Neural cell (in vitro differentiated cells): Measurements from ENCODE around the gene PP2D1.

Experiments
- EP300 ChIP-seq: fragments of 450-650 bp; conservative IDR thresholded peaks from 2 replicates; pipeline ENCODE4 v1.6.1; 2014; ENCODE audit warnings: antibody characterized with exemption, mild to moderate bottlenecking, moderate library complexity; ENCODE audit not compliant: poor library complexity, severe bottlenecking
- TF ChIP-seq, protein P1 (sequence below): fragments of 450-650 bp; IDR thresholded peaks from 2 replicates; pipeline ENCODE4 v1.5.1; 2014; ENCODE audit warnings: antibody characterized with exemption, mild to moderate bottlenecking, moderate library complexity; ENCODE audit not compliant: poor library complexity, severe bottlenecking
- TF ChIP-seq, protein P2 (sequence below): IDR thresholded peaks from 2 replicates; pipeline ENCODE4 v1.6.1; 2012; ENCODE audit warnings: borderline replicate concordance

- TF ChIP-seq, protein P1, sequence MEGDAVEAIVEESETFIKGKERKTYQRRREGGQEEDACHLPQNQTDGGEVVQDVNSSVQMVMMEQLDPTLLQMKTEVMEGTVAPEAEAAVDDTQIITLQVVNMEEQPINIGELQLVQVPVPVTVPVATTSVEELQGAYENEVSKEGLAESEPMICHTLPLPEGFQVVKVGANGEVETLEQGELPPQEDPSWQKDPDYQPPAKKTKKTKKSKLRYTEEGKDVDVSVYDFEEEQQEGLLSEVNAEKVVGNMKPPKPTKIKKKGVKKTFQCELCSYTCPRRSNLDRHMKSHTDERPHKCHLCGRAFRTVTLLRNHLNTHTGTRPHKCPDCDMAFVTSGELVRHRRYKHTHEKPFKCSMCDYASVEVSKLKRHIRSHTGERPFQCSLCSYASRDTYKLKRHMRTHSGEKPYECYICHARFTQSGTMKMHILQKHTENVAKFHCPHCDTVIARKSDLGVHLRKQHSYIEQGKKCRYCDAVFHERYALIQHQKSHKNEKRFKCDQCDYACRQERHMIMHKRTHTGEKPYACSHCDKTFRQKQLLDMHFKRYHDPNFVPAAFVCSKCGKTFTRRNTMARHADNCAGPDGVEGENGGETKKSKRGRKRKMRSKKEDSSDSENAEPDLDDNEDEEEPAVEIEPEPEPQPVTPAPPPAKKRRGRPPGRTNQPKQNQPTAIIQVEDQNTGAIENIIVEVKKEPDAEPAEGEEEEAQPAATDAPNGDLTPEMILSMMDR, result no peak
- TF ChIP-seq EP300, result no peak
- TF ChIP-seq, protein P2, sequence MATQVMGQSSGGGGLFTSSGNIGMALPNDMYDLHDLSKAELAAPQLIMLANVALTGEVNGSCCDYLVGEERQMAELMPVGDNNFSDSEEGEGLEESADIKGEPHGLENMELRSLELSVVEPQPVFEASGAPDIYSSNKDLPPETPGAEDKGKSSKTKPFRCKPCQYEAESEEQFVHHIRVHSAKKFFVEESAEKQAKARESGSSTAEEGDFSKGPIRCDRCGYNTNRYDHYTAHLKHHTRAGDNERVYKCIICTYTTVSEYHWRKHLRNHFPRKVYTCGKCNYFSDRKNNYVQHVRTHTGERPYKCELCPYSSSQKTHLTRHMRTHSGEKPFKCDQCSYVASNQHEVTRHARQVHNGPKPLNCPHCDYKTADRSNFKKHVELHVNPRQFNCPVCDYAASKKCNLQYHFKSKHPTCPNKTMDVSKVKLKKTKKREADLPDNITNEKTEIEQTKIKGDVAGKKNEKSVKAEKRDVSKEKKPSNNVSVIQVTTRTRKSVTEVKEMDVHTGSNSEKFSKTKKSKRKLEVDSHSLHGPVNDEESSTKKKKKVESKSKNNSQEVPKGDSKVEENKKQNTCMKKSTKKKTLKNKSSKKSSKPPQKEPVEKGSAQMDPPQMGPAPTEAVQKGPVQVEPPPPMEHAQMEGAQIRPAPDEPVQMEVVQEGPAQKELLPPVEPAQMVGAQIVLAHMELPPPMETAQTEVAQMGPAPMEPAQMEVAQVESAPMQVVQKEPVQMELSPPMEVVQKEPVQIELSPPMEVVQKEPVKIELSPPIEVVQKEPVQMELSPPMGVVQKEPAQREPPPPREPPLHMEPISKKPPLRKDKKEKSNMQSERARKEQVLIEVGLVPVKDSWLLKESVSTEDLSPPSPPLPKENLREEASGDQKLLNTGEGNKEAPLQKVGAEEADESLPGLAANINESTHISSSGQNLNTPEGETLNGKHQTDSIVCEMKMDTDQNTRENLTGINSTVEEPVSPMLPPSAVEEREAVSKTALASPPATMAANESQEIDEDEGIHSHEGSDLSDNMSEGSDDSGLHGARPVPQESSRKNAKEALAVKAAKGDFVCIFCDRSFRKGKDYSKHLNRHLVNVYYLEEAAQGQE, result no peak
Observed at GRCh38 chr3:20008646-20009045, 3.4 kb downstream of the PP2D1 start.
